Activated CD8-positive, alpha-beta memory T cell treated with anti-CD3 and anti-CD28 coated beads, Interleukin-2, amount 50 U/mL, for 4 hours (primary cell): ENCODE results near the gene CTAGE4.
"Not testable (repeated sequence)": the region's sequence is repeated elsewhere in the genome, so short reads cannot be mapped to it uniquely, and the experiment has no call there.

Source experiments
- DNase-seq: peaks from one replicate; pipeline ENCODE4 v3.0.0-alpha.2; 2020

Gene CTAGE4

GRCh38 chr7:144218581-144218980 is 35.3 kb downstream of the CTAGE4 start:
- not testable (repeated sequence) for DNase-seq

DNA sequence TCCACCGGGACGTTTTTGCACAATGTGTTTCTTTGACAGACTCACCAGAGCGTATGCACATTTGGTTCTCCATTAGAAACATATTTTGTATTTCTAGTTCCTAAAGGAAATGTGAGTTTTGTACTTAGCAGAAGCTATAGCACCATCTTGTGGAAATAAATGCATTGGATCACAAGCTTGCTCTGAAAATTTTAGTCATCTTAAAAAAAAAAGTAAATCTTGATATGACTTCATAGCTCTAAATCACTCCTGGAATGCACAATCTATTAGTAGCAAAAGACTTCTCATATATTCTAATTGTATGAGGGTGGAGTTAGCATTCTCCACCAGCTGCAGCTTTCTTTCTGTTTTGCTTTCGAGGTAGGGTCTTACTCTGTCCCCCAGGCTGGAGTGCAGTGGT is 35.9 kb downstream of the CTAGE4 start:
- DNase-seq = not testable (repeated sequence)

GRCh38 chr7:144220531-144220930 is 37.3 kb downstream of the CTAGE4 start:
- not testable (repeated sequence) for DNase-seq

DNA sequence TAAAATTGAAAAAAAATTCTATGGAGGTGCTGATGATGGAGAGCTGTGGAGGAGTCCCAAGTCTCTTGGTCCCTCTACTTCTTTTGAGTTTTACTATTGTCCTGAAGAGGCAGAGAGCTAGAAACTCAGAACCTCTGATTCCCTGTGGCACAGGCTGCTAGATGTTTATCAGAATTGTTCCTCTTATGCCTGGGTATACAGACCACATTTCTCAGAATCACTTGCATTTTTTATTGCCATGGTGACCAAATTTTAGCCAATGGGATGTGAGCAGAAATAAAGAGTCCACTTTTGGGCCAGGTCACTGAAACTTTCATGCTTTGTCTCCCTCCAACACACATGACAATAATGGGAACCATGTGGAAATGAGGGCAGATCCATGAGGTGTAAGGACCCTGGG is 40.4 kb downstream of the CTAGE4 start:
- not testable (repeated sequence) for DNase-seq

DNA sequence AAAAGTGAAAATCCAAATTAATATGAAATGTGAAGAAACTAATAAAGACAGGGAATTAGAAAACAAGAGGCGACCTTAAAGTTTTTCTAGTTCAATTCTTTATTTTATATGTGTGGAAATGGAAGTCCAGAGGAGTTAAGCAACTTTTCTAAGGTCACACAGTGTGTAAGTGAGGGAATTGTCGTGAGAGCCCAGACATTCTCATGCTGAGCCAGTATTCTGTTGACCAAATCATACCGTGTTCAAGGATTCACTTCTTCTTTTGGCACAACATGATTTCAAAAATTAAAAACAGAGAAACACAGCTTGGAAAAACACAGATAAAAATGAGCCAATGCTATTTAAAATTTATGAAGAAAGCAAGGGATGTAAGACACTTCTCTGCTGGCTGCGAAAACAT is 43.6 kb downstream of the CTAGE4 start:
- DNase-seq = not testable (repeated sequence)

GRCh38 chr7:144228810-144229209 is 45.5 kb downstream of the CTAGE4 start:
- not testable (repeated sequence) for DNase-seq

DNA sequence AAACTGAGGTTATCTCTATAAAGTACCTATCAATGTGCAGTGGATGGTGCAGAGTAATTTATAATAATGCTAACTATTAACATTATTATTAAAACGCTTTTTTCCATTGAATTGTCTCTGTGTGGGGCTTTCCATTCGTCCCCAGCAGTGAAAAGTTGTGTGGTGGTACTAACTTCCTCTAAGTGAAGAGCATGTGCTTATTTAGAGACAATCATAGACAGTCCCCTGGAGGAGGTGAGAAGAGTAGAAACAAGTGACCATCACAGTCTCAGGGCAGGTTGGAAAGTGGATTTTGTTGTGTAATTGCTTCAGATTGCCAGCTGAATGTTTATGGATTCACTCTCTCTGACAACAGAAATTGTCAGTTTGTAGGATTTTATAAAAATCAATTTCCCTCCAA is 47.8 kb downstream of the CTAGE4 start:
- not testable (repeated sequence) for DNase-seq

- not testable (repeated sequence) for DNase-seq
Observed at GRCh38 chr7:144233039-144233438, 49.8 kb downstream of the CTAGE4 start.
